ENCODE measurements around the gene SLC16A10.
A peak's percentile ranks its signal among the peaks of the same experiment; 100 is the strongest.

Gene SLC16A10

GRCh38 chr6:111162504-111162903 lies 75.2 kb downstream of the SLC16A10 start:
- H3K4me3 ChIP-seq (ENCODE audit: low read depth, low read length): no peak overlapping the region
- TF ChIP-seq CTCF (IDR thresholded peaks at IDR 0.05; ENCODE audit: insufficient read depth, low read depth, low read length, missing control alignments): no peak
- DNase-seq (ENCODE audit: low read depth): no peak

- no peak for TF ChIP-seq CTCF (IDR thresholded peaks at IDR 0.05; ENCODE audit: insufficient read depth, low read depth, low read length, missing control alignments)
- H3K4me3 ChIP-seq (ENCODE audit: low read depth, low read length): no peak overlapping the region
- peak; percentile 19 for DNase-seq (ENCODE audit: low read depth)
Measured at GRCh38 chr6:111171577-111172400, 84.5 kb downstream of the SLC16A10 start.

- H3K4me3 ChIP-seq (ENCODE audit: low read depth, low read length): no peak overlapping the region
- no peak for DNase-seq (ENCODE audit: low read depth)
- TF ChIP-seq CTCF (IDR thresholded peaks at IDR 0.05; ENCODE audit: insufficient read depth, low read depth, low read length, missing control alignments): no peak
Measured at GRCh38 chr6:111172563-111172962, 85.3 kb downstream of the SLC16A10 start.

GRCh38 chr6:111173341-111173740 lies 86.0 kb downstream of the SLC16A10 start:
- no peak for DNase-seq (ENCODE audit: low read depth)
- H3K4me3 ChIP-seq (ENCODE audit: low read depth, low read length): no peak overlapping the region
- no peak for TF ChIP-seq CTCF (IDR thresholded peaks at IDR 0.05; ENCODE audit: insufficient read depth, low read depth, low read length, missing control alignments)

- no peak overlapping the region for H3K4me3 ChIP-seq (ENCODE audit: low read depth, low read length)
- no peak for TF ChIP-seq CTCF (IDR thresholded peaks at IDR 0.05; ENCODE audit: insufficient read depth, low read depth, low read length, missing control alignments)
- DNase-seq (ENCODE audit: low read depth): no peak
Measured at GRCh38 chr6:111173946-111174345, 86.6 kb downstream of the SLC16A10 start.

- DNase-seq (ENCODE audit: low read depth): no peak
- no peak overlapping the region for H3K4me3 ChIP-seq (ENCODE audit: low read depth, low read length)
- TF ChIP-seq CTCF (IDR thresholded peaks at IDR 0.05; ENCODE audit: insufficient read depth, low read depth, low read length, missing control alignments): no peak
Measured at GRCh38 chr6:111175109-111175508, 87.8 kb downstream of the SLC16A10 start.
